Measurements from ENCODE around the gene PSTK. TPM values are rescaled to one million over a fixed set of nuclear protein-coding genes. Genes with fewer than 3 reads are reported as not detected.

Gene PSTK
- total RNA-seq, 1 donor from 2014 or later: 4.6 TPM

GRCh38 chr10:122974023-122974422 is 6.2 kb upstream of the PSTK start:
- no peak for DNase-seq (ENCODE audit: low read depth)
- H3K4me3 ChIP-seq (ENCODE audit: low read depth, low read length): no peak overlapping the region
- TF ChIP-seq CTCF (conservative IDR thresholded peaks at IDR 0.05; ENCODE audit: low read depth, low read length): no peak

- no peak for TF ChIP-seq CTCF (conservative IDR thresholded peaks at IDR 0.05; ENCODE audit: low read depth, low read length)
- no peak for DNase-seq (ENCODE audit: low read depth)
Measured at GRCh38 chr10:122974543-122975064, 5.6 kb upstream of the PSTK start.

DNA sequence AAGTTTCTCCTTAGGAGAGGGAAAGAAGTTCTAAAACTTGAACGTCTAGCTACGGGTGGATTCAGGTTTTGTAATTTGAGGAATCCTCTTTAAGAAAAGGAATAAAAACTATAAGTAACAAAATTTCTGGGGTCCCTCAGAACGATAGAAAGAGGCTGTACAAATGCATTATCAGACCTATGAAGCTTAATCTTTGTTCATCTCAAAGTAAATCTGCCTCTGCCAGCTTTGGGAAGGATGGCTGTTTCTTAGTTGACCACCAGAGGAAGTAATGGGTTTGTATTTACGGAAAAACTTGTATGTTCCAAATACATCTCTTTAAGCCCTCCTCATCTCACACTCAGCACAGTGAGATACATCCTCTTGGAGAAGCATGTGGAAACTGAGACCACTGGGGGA is 864 bp downstream of the PSTK start:
- peak; percentile 57 for TF ChIP-seq CTCF (conservative IDR thresholded peaks at IDR 0.05; ENCODE audit: low read depth, low read length)
- DNase-seq (ENCODE audit: low read depth): peak; percentile 22
- H3K4me3 ChIP-seq (ENCODE audit: low read depth, low read length): peak overlapping the region; percentile 84

More at GRCh38 chr10:122974543-122975064, 5.6 kb upstream of the PSTK start:
- no peak overlapping the region for H3K4me3 ChIP-seq (ENCODE audit: low read depth, low read length)

DNA sequence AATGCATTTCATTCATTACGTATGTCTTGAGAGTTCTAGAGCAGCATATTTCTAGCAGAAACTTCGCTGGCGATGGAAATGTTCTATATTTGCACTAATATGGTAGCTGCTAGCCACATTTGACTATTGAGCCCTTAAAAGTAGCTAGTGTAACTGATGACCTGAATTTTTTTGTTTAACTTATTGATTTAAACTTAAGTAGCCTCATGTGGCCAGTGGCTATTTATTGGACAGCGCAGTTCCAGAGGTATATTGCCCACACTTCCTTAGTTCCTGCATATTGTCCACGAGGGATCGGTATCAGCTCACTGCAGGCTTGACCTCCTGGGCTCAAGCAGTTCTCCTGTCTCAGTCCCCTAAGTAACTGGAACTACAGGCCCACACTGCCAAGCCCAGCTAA is 3.7 kb downstream of the PSTK start:
- DNase-seq (ENCODE audit: low read depth): no peak
- no peak for TF ChIP-seq CTCF (conservative IDR thresholded peaks at IDR 0.05; ENCODE audit: low read depth, low read length)

DNA sequence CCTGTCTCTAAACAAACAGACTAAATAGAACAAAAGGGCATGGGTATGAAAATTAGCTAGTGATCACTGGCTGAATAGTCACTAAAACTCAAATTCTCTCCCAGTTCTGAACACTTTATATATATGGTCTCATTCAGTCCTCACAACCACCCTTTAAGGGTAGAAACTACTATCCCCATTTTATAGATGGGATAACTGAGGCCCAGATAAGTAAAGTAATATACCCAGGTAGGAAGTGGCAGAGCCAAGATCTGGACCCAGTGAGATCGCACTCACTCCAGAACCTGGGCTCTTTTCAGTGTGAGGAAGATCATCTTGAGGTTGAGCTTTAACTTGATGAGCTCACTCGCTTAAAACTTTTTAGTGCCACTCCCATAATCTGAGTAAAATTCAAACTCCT is 4.5 kb downstream of the PSTK start:
- H3K4me3 ChIP-seq (ENCODE audit: low read depth, low read length): no peak overlapping the region
- TF ChIP-seq CTCF (conservative IDR thresholded peaks at IDR 0.05; ENCODE audit: low read depth, low read length): no peak
- DNase-seq (ENCODE audit: low read depth): no peak

More for the DNA sequence above, 3.7 kb downstream of the PSTK start:
- no peak overlapping the region for H3K4me3 ChIP-seq (ENCODE audit: low read depth, low read length)

DNA sequence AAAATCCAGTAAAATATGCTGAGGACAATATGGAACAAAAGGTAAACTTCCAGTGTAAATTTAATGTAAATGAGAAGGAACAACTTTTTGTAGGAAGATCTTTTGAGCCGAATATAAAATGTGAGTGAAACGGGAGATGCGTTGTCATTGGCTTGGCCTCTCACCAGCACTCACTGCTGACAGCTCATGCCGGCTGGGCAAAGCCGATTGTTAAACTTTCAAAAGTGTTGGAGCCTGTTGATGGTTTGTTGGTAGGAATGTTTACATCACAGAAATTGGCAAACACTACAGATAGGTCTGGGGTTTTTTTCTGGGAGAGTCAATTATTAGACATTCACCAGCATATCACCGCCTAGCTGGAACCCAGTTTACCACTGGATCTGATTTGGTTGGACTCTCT is 6.1 kb downstream of the PSTK start:
- TF ChIP-seq CTCF (conservative IDR thresholded peaks at IDR 0.05; ENCODE audit: low read depth, low read length): no peak
- H3K4me3 ChIP-seq (ENCODE audit: low read depth, low read length): no peak overlapping the region
- DNase-seq (ENCODE audit: low read depth): no peak

- no peak for TF ChIP-seq CTCF (conservative IDR thresholded peaks at IDR 0.05; ENCODE audit: low read depth, low read length)
- DNase-seq (ENCODE audit: low read depth): no peak
- no peak overlapping the region for H3K4me3 ChIP-seq (ENCODE audit: low read depth, low read length)
Measured at GRCh38 chr10:122988501-122988900, 8.3 kb downstream of the PSTK start.

Data from epithelial cell of proximal tubule (primary cell).